Parathyroid adenoma (tissue), 2 donors: ENCODE data around the gene CLASP2.
A peak's percentile ranks its signal among the peaks of the same experiment; 100 is the strongest.

Source experiments
- H2AFZ ChIP-seq: fragments of 300-600 bp; sonication (generic); one replicate; pipeline ENCODE4 v1.7.0; 2017; ENCODE audit warnings: antibody characterized with exemption, mild to moderate bottlenecking
- H3K27ac ChIP-seq: fragments of 300-600 bp; sonication (generic); one replicate; pipeline ENCODE4 v1.7.0; 2017
- H3K27me3 ChIP-seq: fragments of 300-600 bp; sonication (generic); one replicate; pipeline ENCODE4 v1.7.0; 2017; ENCODE audit warnings: low read length; ENCODE audit not compliant: control insufficient read depth, insufficient read depth
- H3K36me3 ChIP-seq: fragments of 300-600 bp; sonication (generic); one replicate; pipeline ENCODE4 v1.7.0; 2017; ENCODE audit warnings: low read length; ENCODE audit not compliant: control insufficient read depth, insufficient read depth
- H3K4me1 ChIP-seq: fragments of 300-600 bp; sonication (generic); one replicate; pipeline ENCODE4 v1.7.0; 2017; ENCODE audit warnings: control low read depth
- H3K4me2 ChIP-seq: fragments of 300-600 bp; sonication (generic); one replicate; pipeline ENCODE4 v1.7.0; 2017; ENCODE audit warnings: low read length
- H3K4me3 ChIP-seq: fragments of 300-600 bp; sonication (generic); one replicate; pipeline ENCODE4 v1.7.0; 2017; ENCODE audit warnings: low read depth, low read length
- H3K79me2 ChIP-seq: fragments of 300-600 bp; sonication (generic); one replicate; pipeline ENCODE4 v1.7.0; 2017; ENCODE audit warnings: control low read depth
- H3K9ac ChIP-seq: fragments of 300-600 bp; sonication (generic); one replicate; pipeline ENCODE4 v1.7.0; 2017; ENCODE audit warnings: mild to moderate bottlenecking
- H3K9me3 ChIP-seq: fragments of 300-600 bp; sonication (generic); one replicate; pipeline ENCODE4 v1.7.0; 2017; ENCODE audit warnings: low read length; ENCODE audit not compliant: control insufficient read depth
- CTCF ChIP-seq: fragments of 300-600 bp; sonication (generic); IDR thresholded peaks from one replicate; pipeline ENCODE4 v1.7.0; 2017; ENCODE audit warnings: antibody characterized with exemption, mild to moderate bottlenecking
- donor health status: primary hyperparathyroidism.

CLASP2 gene

GRCh38 chr3:33717616-33717865, 513 bp downstream of the CLASP2 start:
- H3K4me3 ChIP-seq, result peak overlapping the region; percentile 68
- no peaks in the 10 kb centered on the region for H3K9me3 ChIP-seq
- no peaks in the 10 kb centered on the region for H3K27me3 ChIP-seq
- H2AFZ ChIP-seq, result peak overlapping the region; percentile 97
- H3K4me1 ChIP-seq, result peaks cover 5% of the 10 kb centered on the region
- H3K27ac ChIP-seq, result peak overlapping the region; percentile 89
- TF ChIP-seq CTCF, result no peak
- no peaks in the 10 kb centered on the region for H3K36me3 ChIP-seq
- H3K4me2 ChIP-seq, result peak overlapping the region; percentile 69
- H3K9ac ChIP-seq, result peak overlapping the region; percentile 70
- H3K79me2 ChIP-seq, result peaks cover 19% of the 10 kb centered on the region

- Histone ChIP-seq H3K9me3 (no peaks in the 10 kb centered on the region), H3K4me2 (peak overlapping the region; percentile 69), H3K36me3 (no peaks in the 10 kb centered on the region), H3K4me3 (no peak overlapping the region), H3K4me1 (peaks cover 5% of the 10 kb centered on the region), H3K79me2 (peaks cover 27% of the 10 kb centered on the region), H3K27ac (no peak overlapping the region), H3K27me3 (no peaks in the 10 kb centered on the region), H3K9ac (no peak overlapping the region), H2AFZ (no peak overlapping the region)
- no peak for TF ChIP-seq CTCF
These were observed 1.8 kb downstream of the CLASP2 start for GRCh38 chr3:33716227-33716626.

- no peak overlapping the region for H3K9ac ChIP-seq
- no peak overlapping the region for H3K4me3 ChIP-seq
- no peaks in the 10 kb centered on the region for H3K27me3 ChIP-seq
- H3K79me2 ChIP-seq, result peaks cover 31% of the 10 kb centered on the region
- H3K36me3 ChIP-seq, result no peaks in the 10 kb centered on the region
- no peaks in the 10 kb centered on the region for H3K4me1 ChIP-seq
- no peak overlapping the region for H3K4me2 ChIP-seq
- H3K27ac ChIP-seq, result no peak overlapping the region
- H2AFZ ChIP-seq, result no peak overlapping the region
- no peak for TF ChIP-seq CTCF
- no peaks in the 10 kb centered on the region for H3K9me3 ChIP-seq
These were observed 7.0 kb downstream of the CLASP2 start for GRCh38 chr3:33711100-33711499.

GRCh38 chr3:33706056-33706455, 12.0 kb downstream of the CLASP2 start:
- Histone ChIP-seq H3K9me3 (no peaks in the 10 kb centered on the region), H3K9ac (no peak overlapping the region), H3K4me2 (no peak overlapping the region), H3K4me3 (no peak overlapping the region), H3K4me1 (no peaks in the 10 kb centered on the region), H2AFZ (no peak overlapping the region), H3K36me3 (no peaks in the 10 kb centered on the region), H3K27me3 (no peaks in the 10 kb centered on the region), H3K27ac (no peak overlapping the region), H3K79me2 (peaks cover 30% of the 10 kb centered on the region)
- no peak for TF ChIP-seq CTCF

- Histone ChIP-seq H2AFZ (no peak overlapping the region), H3K9ac (no peak overlapping the region), H3K9me3 (no peaks in the 10 kb centered on the region), H3K27me3 (no peaks in the 10 kb centered on the region), H3K4me3 (no peak overlapping the region), H3K4me2 (no peak overlapping the region), H3K36me3 (no peaks in the 10 kb centered on the region), H3K79me2 (peaks cover 36% of the 10 kb centered on the region), H3K4me1 (no peaks in the 10 kb centered on the region), H3K27ac (no peak overlapping the region)
- no peak for TF ChIP-seq CTCF
These were observed 13.2 kb downstream of the CLASP2 start for GRCh38 chr3:33704891-33705290.
